CD14-positive monocyte (primary cell): ENCODE measurements around the gene TLR10. TPM values are rescaled to one million over a fixed set of nuclear protein-coding genes. Genes with fewer than 3 reads are reported as not detected.

Source experiments
- DNase-seq, 3 donors: peaks; one replicate each; pipeline ENCODE4 v3.0.0-alpha.2; 2011 to 2022
- H2AFZ ChIP-seq: 2 replicates; pipeline ENCODE4 v1.6.0; 2012; ENCODE audit warnings: mild to moderate bottlenecking, low read depth, low read length, inconsistent platforms; ENCODE audit not compliant: insufficient read depth, poor library complexity, severe bottlenecking
- H3K27ac ChIP-seq, 2 donors: 1 replicate in 1 of 2; 2 replicates in 1 of 2; pipeline ENCODE4 v1.5.1; 2012 to 2013; ENCODE audit warnings: low read length in 2 of 2, control low read depth in 1 of 2, inconsistent platforms in 1 of 2, low read depth in 1 of 2, mild to moderate bottlenecking in 1 of 2
- H3K27me3 ChIP-seq, 2 donors: one replicate each; pipeline versions ENCODE4 v1.6.0 to v1.6.1; 2011 to 2013; ENCODE audit warnings: low read length in 2 of 2; ENCODE audit not compliant: control insufficient read depth in 2 of 2, insufficient read depth in 2 of 2
- H3K36me3 ChIP-seq, 2 donors: replicated peaks in 1 of 2; 1 replicate in 1 of 2; 2 replicates in 1 of 2; pipeline versions ENCODE4 v1.5.1 to v1.6.1; 2012 to 2013; ENCODE audit warnings: low read length in 2 of 2, control low read depth in 1 of 2, inconsistent platforms in 1 of 2, mild to moderate bottlenecking in 1 of 2; ENCODE audit not compliant: insufficient read depth in 2 of 2, control insufficient read depth in 1 of 2
- H3K4me1 ChIP-seq, 2 donors: 1 replicate in 1 of 2; 2 replicates in 1 of 2; pipeline versions ENCODE4 v1.5.1 to v1.6.1; 2012 to 2013; ENCODE audit warnings: low read length in 2 of 2, control low read depth in 1 of 2, inconsistent platforms in 1 of 2, mild to moderate bottlenecking in 1 of 2, moderate library complexity in 1 of 2; ENCODE audit not compliant: insufficient read depth in 2 of 2, control insufficient read depth in 1 of 2
- H3K4me2 ChIP-seq: replicated peaks from 2 replicates; pipeline ENCODE3; 2012; ENCODE audit warnings: low read length, moderate library complexity, mild to moderate bottlenecking; ENCODE audit not compliant: poor library complexity, severe bottlenecking; ENCODE audit errors: extremely low read depth
- H3K4me3 ChIP-seq, 3 experiments: fragments of 200-600 bp in 1 of 3; sonication (generic) in 1 of 3; replicated peaks in 1 of 3; 1 replicate in 2 of 3; 2 replicates in 1 of 3; pipeline ENCODE4 v1.5.1; 2011 to 2013; ENCODE audit warnings: low read length in 3 of 3, mild to moderate bottlenecking in 3 of 3, control low read depth in 2 of 3, low read depth in 2 of 3, inconsistent platforms in 1 of 3, moderate library complexity in 1 of 3
- H3K79me2 ChIP-seq: 2 replicates; pipeline ENCODE4 v1.6.0; 2012; ENCODE audit warnings: mild to moderate bottlenecking, control low read depth, inconsistent platforms, low read length, moderate library complexity; ENCODE audit not compliant: insufficient read depth
- H3K9ac ChIP-seq: 2 replicates; pipeline ENCODE4 v1.6.0; 2017; ENCODE audit warnings: low read length, mild to moderate bottlenecking; ENCODE audit not compliant: insufficient read depth, poor library complexity, severe bottlenecking
- H3K9me3 ChIP-seq, 2 donors: replicated peaks in 1 of 2; 1 replicate in 1 of 2; 2 replicates in 1 of 2; pipeline versions ENCODE4 v1.5.1 to v1.6.1; 2012 to 2013; ENCODE audit warnings: low read length in 2 of 2, control low read depth in 1 of 2; ENCODE audit not compliant: control insufficient read depth in 1 of 2, insufficient read depth in 1 of 2
- H4K20me1 ChIP-seq: 2 replicates; pipeline ENCODE4 v1.6.0; 2012; ENCODE audit warnings: mild to moderate bottlenecking, low read length, control low read depth, moderate library complexity; ENCODE audit not compliant: insufficient read depth
- H3K27ac Mint-ChIP-seq, 7 donors: one replicate each; pipeline ENCODE4 v1.8.0; 2020; ENCODE audit warnings: mild to moderate bottlenecking in 7 of 7, mixed read lengths in 7 of 7, moderate library complexity in 6 of 7, inconsistent platforms in 2 of 7
- H3K27me3 Mint-ChIP-seq, 3 donors: one replicate each; pipeline ENCODE4 v1.8.0; 2021 to 2022; ENCODE audit warnings: low read depth in 3 of 3, mild to moderate bottlenecking in 3 of 3, mixed read lengths in 3 of 3, moderate library complexity in 3 of 3, inconsistent platforms in 1 of 3
- H3K36me3 Mint-ChIP-seq, 2 donors: one replicate each; pipeline ENCODE4 v1.8.0; 2020; ENCODE audit warnings: mixed read lengths in 2 of 2, inconsistent platforms in 1 of 2, mild to moderate bottlenecking in 1 of 2
- H3K4me1 Mint-ChIP-seq: one replicate; pipeline ENCODE4 v1.8.0; 2020; ENCODE audit warnings: mild to moderate bottlenecking, mixed read lengths
- H3K4me3 Mint-ChIP-seq, 2 donors: one replicate each; pipeline ENCODE4 v1.8.0; 2020; ENCODE audit warnings: mild to moderate bottlenecking in 2 of 2, mixed read lengths in 2 of 2, moderate library complexity in 1 of 2
- H3K9me3 Mint-ChIP-seq, 7 donors: one replicate each; pipeline ENCODE4 v1.8.0; 2020 to 2022; ENCODE audit warnings: mixed read lengths in 7 of 7, mild to moderate bottlenecking in 6 of 7, moderate library complexity in 6 of 7, inconsistent platforms in 2 of 7
- WGBS: methylation state at CpG from one replicate; pipeline ENCODE4 v1.1.5; 2013; ENCODE audit warnings: missing lambda C conversion rate; ENCODE audit not compliant: insufficient coverage; 5-methylcytosine and 5-hydroxymethylcytosine counted together
- intact Hi-C, 2 donors: fragments of 100-400 bp; cut with micrococcal nuclease; formaldehyde crosslinking; loops; one replicate each; pipeline versions ENCODE4 v1.15.0 to v1.15.1; 2023
- polyA plus RNA-seq, 3 donors: library from polyadenylated mRNA; depleted of rRNA in 1 of 3; unstranded in 2 of 3; stranded (reverse) in 1 of 3; fragments of 300-500 nt in 2 of 3; fragments of >200 nt in 1 of 3; fragmentation: Illumina TruSeq in 2 of 3; gene quantifications; 1 replicate in 2 of 3; 2 replicates in 1 of 3; pipeline ENCODE4 v1.2.3, GENCODE V29; 2012 to 2021
- TF ChIP-seq, protein P1 (sequence below): fragments of 200-600 bp; IDR thresholded peaks from one replicate; pipeline ENCODE4 v1.8.0; 2022; ENCODE audit warnings: antibody characterized with exemption, mild to moderate bottlenecking

The TLR10 gene
- polyA plus RNA-seq, 3 donors = 1.1 to 1.2 (median 1.1) TPM

DNA sequence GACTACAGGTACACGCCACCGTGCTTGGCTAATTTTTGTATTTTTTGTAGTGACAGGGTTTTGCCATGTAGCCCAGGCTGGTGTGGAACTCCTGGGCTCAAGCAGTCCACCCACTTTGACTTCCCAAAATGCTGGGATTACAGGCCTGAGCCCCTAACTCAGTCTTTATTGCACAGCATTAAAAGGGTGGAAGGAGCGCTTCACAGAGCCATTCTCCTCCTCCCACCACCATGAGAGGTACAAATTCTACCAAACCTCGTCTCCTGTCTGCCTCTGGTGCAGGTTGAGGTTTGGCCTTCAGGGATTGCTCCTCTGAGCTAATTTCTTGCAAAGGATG lies 52.3 kb downstream of the TLR10 start:
- H3K27ac Mint-ChIP-seq = peak overlapping the region in 1 of 7 donors; percentile 68
- no peak overlapping the region for H3K4me3 Mint-ChIP-seq
- no peaks in the 10 kb centered on the region for H3K36me3 Mint-ChIP-seq
- H3K4me1 ChIP-seq = peaks cover 14 to 29% of the 10 kb centered on the region in 2 donors
- peaks cover 0 to 11% (median 4%) of the 10 kb centered on the region in 7 donors for H3K9me3 Mint-ChIP-seq
- DNase-seq = no peak
- peaks cover 0 to 3% of the 10 kb centered on the region in 2 donors for H3K9me3 ChIP-seq
- no peaks in the 10 kb centered on the region for H4K20me1 ChIP-seq
- 100% methylated on average over 1 of the region's 4 CpGs for WGBS
- H3K27ac ChIP-seq = no peak overlapping the region
- peaks cover 0 to 4% (median 2%) of the 10 kb centered on the region in 3 donors for H3K27me3 Mint-ChIP-seq
- no peaks in the 10 kb centered on the region for H3K79me2 ChIP-seq
- H3K36me3 ChIP-seq = no peaks in the 10 kb centered on the region
- TF ChIP-seq, protein P1, sequence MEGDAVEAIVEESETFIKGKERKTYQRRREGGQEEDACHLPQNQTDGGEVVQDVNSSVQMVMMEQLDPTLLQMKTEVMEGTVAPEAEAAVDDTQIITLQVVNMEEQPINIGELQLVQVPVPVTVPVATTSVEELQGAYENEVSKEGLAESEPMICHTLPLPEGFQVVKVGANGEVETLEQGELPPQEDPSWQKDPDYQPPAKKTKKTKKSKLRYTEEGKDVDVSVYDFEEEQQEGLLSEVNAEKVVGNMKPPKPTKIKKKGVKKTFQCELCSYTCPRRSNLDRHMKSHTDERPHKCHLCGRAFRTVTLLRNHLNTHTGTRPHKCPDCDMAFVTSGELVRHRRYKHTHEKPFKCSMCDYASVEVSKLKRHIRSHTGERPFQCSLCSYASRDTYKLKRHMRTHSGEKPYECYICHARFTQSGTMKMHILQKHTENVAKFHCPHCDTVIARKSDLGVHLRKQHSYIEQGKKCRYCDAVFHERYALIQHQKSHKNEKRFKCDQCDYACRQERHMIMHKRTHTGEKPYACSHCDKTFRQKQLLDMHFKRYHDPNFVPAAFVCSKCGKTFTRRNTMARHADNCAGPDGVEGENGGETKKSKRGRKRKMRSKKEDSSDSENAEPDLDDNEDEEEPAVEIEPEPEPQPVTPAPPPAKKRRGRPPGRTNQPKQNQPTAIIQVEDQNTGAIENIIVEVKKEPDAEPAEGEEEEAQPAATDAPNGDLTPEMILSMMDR = no peak
- H2AFZ ChIP-seq = no peak overlapping the region
- peaks cover 20% of the 10 kb centered on the region for H3K4me1 Mint-ChIP-seq
- intact Hi-C loops = loop anchor here (2.0 to 5.0 kb wide), 3 partner anchors 548 to 668 kb away; no protein-coding TSS in a partner anchor
- no peaks in the 10 kb centered on the region for H3K27me3 ChIP-seq
- no peak overlapping the region for H3K9ac ChIP-seq
- H3K4me2 ChIP-seq = no peak overlapping the region
- H3K4me3 ChIP-seq = no peak overlapping the region

DNA sequence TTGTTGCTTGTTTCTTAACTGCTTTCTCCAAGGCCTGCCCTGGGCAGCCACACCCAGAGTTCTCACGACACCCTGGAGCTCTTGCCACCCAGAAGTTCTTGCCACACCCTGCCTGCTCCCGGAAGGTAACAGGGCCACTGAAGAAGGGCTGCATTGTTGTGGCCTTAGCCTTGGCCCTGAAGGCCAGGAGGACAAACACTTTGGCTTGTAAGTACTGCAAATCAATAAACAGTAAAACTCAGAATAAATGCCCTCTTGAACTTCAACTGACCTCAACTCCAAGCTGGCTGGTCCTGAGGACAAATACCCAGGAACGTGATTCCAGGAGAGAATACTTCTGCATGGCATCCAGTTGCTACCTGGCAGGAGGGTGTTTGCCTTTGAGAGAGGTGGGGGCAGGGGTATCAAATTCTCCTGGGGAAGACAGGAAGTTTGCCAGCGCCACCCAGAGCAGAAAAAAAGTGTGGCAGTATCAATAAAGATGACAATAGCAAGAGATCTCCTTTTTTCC lies 54.1 kb downstream of the TLR10 start:
- 60% methylated on average over 2 of the region's 4 CpGs for WGBS
- Mint-ChIP-seq H3K4me3 (no peak overlapping the region), H3K27me3 (peaks cover 0 to 4% (median 0%) of the 10 kb centered on the region in 3 donors), H3K9me3 (peaks cover 0 to 7% (median 4%) of the 10 kb centered on the region in 7 donors), H3K4me1 (peaks cover 23% of the 10 kb centered on the region), H3K27ac (peak overlapping the region in 1 of 7 donors; percentile 32), H3K36me3 (no peaks in the 10 kb centered on the region)
- no peak overlapping the region for H3K27ac ChIP-seq
- no peaks in the 10 kb centered on the region for H4K20me1 ChIP-seq
- TF ChIP-seq, protein P1 = no peak
- H2AFZ ChIP-seq = peak overlapping the region; percentile 46
- peaks cover 17 to 20% of the 10 kb centered on the region in 2 donors for H3K4me1 ChIP-seq
- H3K9ac ChIP-seq = no peak overlapping the region
- H3K79me2 ChIP-seq = no peaks in the 10 kb centered on the region
- no peaks in the 10 kb centered on the region for H3K36me3 ChIP-seq
- no peaks in the 10 kb centered on the region for H3K27me3 ChIP-seq
- no peak for DNase-seq
- peaks cover 0 to 3% of the 10 kb centered on the region in 2 donors for H3K9me3 ChIP-seq
- H3K4me3 ChIP-seq = no peak overlapping the region
- no peak overlapping the region for H3K4me2 ChIP-seq
- intact Hi-C loops = loop anchor here in 1 of 2 donors (5.0 kb wide), 1 partner anchor 671 kb away; no protein-coding TSS in a partner anchor
